GM10266 (cell line): ENCODE data around the gene MEGF9.

Experiments
- DNase-seq: peaks from one replicate; pipeline ENCODE4 v3.0.0; 2012; ENCODE audit errors: extremely low spot score
- TF ChIP-seq, protein P1 (sequence below): IDR thresholded peaks from 2 replicates; pipeline ENCODE4 v1.5.1; 2012; ENCODE audit warnings: mild to moderate bottlenecking, low read depth; ENCODE audit not compliant: control insufficient read depth, insufficient read depth; ENCODE audit errors: missing control alignments

Gene MEGF9

DNA sequence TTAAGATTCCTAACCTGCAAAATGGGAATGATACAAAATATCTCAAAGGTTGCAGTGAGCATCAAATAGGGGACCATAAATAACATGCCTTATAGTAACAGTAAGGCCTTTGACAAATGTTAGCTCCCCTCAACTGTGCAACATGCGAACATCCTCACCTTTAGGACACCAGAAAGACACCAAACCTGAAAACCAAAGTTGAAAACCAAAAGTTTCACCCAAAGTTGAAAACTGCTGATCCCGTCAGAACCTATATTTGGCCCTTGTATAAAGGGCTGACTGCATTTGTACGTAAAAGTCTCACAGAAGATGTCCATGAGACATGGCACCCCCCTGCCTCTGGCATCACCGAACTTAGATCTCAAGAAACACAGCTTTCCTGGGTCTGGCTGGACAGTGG, 146.4 kb downstream of the MEGF9 start:
- TF ChIP-seq, protein P1, sequence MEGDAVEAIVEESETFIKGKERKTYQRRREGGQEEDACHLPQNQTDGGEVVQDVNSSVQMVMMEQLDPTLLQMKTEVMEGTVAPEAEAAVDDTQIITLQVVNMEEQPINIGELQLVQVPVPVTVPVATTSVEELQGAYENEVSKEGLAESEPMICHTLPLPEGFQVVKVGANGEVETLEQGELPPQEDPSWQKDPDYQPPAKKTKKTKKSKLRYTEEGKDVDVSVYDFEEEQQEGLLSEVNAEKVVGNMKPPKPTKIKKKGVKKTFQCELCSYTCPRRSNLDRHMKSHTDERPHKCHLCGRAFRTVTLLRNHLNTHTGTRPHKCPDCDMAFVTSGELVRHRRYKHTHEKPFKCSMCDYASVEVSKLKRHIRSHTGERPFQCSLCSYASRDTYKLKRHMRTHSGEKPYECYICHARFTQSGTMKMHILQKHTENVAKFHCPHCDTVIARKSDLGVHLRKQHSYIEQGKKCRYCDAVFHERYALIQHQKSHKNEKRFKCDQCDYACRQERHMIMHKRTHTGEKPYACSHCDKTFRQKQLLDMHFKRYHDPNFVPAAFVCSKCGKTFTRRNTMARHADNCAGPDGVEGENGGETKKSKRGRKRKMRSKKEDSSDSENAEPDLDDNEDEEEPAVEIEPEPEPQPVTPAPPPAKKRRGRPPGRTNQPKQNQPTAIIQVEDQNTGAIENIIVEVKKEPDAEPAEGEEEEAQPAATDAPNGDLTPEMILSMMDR: no peak
- DNase-seq: no peak

DNA sequence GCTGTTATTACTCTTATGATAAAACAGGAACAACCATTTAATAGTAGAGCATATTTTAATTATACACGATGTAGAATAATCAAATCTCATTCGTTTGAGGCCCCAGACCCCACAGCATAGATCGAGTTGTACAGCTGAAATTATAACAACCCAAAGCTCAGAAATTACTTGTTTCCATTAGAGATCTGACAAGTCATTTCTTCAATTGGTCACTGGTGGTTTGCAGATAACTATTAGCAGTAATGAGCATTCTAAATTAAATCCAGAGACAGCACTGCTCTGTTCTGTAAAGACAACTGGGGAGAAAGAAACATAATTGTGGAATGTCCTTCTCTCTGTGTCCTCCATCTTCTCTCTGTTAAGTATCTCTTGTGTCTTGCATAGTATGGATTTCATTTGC, 147.2 kb downstream of the MEGF9 start:
- TF ChIP-seq, protein P1: no peak
- no peak for DNase-seq

DNA sequence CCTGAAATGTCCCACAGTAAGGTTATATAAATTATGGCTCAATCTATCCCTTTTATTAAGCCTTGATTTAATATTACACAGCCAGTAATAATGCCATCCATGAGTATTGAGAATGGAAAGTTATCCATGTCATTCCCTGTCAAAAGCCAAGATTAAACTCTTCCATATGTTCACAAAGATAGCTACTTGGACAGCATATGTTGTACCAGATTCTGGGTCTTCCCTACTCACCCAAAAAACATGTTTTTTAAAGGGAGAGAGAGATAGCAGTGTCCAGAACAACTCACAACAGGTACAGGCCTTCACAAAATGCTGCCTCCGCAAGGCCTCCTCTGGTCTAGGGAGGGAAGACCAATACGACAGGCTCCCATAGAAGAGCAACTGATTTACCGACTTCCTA, 149.7 kb downstream of the MEGF9 start:
- no peak for DNase-seq
- TF ChIP-seq, protein P1: no peak

GRCh38 chr9:120562861-120563443, 151.3 kb downstream of the MEGF9 start:
- TF ChIP-seq, protein P1: no peak

DNA sequence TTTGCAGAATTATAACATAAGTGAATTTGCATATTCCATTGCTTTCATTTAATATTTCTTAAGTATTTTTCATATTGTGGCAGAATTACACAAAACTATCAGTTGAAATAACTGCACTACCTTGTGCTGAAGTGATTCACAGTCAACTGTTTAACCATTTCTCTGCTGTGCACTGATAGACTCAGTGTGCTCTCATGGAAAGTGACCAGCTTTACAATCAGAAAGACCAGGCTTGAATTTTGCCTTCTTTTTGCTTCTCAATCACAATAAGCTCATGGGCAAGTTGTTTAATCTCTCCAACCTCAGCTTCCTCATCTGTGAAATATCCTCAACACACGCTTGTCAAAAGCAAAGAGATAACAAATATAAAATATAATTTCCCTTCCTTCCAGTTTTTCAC, 152.6 kb downstream of the MEGF9 start:
- TF ChIP-seq, protein P1: no peak
- DNase-seq: no peak

More at GRCh38 chr9:120562861-120563443, 151.3 kb downstream of the MEGF9 start:
- DNase-seq: no peak

GRCh38 chr9:120559546-120559945, 154.7 kb downstream of the MEGF9 start:
- no peak for DNase-seq
- TF ChIP-seq, protein P1: no peak

- TF ChIP-seq, protein P1: no peak
- no peak for DNase-seq
These were observed 155.8 kb downstream of the MEGF9 start for GRCh38 chr9:120558454-120558853.
